PC-9 (cell line): ENCODE measurements around the gene FAM117B.

Experiments used
- CTCF ChIP-seq: fragments of 200-600 bp; sonication (generic); conservative IDR thresholded peaks from 2 replicates; pipeline ENCODE4 v1.6.1; 2017; ENCODE audit warnings: mixed run types, antibody characterized with exemption, mild to moderate bottlenecking, moderate library complexity
- EZH2 ChIP-seq: fragments of 200-600 bp; sonication (generic); IDR thresholded peaks from 2 replicates; pipeline ENCODE4 v1.8.0; 2017; ENCODE audit warnings: antibody characterized with exemption, low read depth

GRCh38 chr2:202643012-202643858 lies 8.5 kb downstream of the FAM117B start:
- no peak for TF ChIP-seq CTCF
- TF ChIP-seq EZH2: no peak
